ENCODE results near the gene GJA4.

DNA sequence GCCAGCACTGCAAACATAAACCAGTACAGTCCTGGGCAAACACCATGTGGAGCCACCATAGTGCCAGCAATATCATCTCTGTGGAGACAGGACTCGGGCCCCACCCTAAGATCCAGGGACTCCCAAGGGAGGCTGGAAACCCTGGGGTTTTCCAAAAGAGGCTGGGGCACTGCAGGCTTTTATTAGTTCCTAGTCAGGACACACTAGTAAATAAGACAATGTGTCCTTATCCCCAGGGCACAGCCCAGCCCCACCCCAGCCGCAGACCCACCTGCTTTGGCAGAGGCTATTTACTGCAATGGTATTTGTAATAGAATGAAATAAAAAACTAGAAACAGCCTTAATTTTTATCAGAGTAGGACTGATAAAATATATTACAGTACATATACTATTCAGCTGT, 12.3 kb upstream of the GJA4 start:
- no peak for TF ChIP-seq EZH2 (IDR thresholded peaks at IDR 0.05; ENCODE audit: borderline replicate concordance, low read depth, low read length, severe bottlenecking)
- TF ChIP-seq, protein P1, sequence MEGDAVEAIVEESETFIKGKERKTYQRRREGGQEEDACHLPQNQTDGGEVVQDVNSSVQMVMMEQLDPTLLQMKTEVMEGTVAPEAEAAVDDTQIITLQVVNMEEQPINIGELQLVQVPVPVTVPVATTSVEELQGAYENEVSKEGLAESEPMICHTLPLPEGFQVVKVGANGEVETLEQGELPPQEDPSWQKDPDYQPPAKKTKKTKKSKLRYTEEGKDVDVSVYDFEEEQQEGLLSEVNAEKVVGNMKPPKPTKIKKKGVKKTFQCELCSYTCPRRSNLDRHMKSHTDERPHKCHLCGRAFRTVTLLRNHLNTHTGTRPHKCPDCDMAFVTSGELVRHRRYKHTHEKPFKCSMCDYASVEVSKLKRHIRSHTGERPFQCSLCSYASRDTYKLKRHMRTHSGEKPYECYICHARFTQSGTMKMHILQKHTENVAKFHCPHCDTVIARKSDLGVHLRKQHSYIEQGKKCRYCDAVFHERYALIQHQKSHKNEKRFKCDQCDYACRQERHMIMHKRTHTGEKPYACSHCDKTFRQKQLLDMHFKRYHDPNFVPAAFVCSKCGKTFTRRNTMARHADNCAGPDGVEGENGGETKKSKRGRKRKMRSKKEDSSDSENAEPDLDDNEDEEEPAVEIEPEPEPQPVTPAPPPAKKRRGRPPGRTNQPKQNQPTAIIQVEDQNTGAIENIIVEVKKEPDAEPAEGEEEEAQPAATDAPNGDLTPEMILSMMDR (IDR thresholded peaks at IDR 0.05; ENCODE audit: borderline replicate concordance, extremely low read depth, low read length, poor library complexity, severe bottlenecking) = no peak

Measured in DND-41 (cell line).